Small intestine (tissue), 7 donors: ENCODE measurements around the gene BDP1. TPM values are rescaled to one million over a fixed set of nuclear protein-coding genes. Genes with fewer than 3 reads are reported as not detected.
A peak's percentile ranks its signal among the peaks of the same experiment; 100 is the strongest.
"Not testable (repeated sequence)": the region's sequence is repeated elsewhere in the genome, so short reads cannot be mapped to it uniquely, and the experiment has no call there.

Experiments used
- DNase-seq, 2 donors: peaks; one replicate each; pipeline versions ENCODE4 v3.0.0 to v3.0.0-alpha.2; 2013
- FAIRE-seq: peaks from 2 replicates; lab custom pipeline; 2012; peaks lifted over from hg19 to GRCh38; lab: Jason Lieb, UNC
- H3K27ac ChIP-seq, 3 donors: one replicate each; pipeline ENCODE4 v1.5.1; 2013; ENCODE audit warnings: low read length in 2 of 3, mild to moderate bottlenecking in 2 of 3, control low read depth in 1 of 3, inconsistent platforms in 1 of 3, low read depth in 1 of 3, moderate library complexity in 1 of 3
- H3K27me3 ChIP-seq, 3 donors: one replicate each; pipeline ENCODE4 v1.6.1; 2013; ENCODE audit warnings: low read length in 3 of 3, inconsistent platforms in 1 of 3; ENCODE audit not compliant: control insufficient read depth in 3 of 3, insufficient read depth in 3 of 3
- H3K36me3 ChIP-seq, 3 donors: one replicate each; pipeline ENCODE4 v1.6.1; 2013; ENCODE audit warnings: low read length in 3 of 3, inconsistent platforms in 1 of 3, low read depth in 1 of 3, mild to moderate bottlenecking in 1 of 3, moderate library complexity in 1 of 3; ENCODE audit not compliant: control insufficient read depth in 3 of 3, insufficient read depth in 2 of 3
- H3K4me1 ChIP-seq, 3 donors: one replicate each; pipeline ENCODE4 v1.6.1; 2013; ENCODE audit warnings: low read length in 2 of 3, inconsistent platforms in 1 of 3, low read depth in 1 of 3, mild to moderate bottlenecking in 1 of 3, moderate library complexity in 1 of 3; ENCODE audit not compliant: control insufficient read depth in 3 of 3, insufficient read depth in 2 of 3
- H3K4me3 ChIP-seq, 3 donors: one replicate each; pipeline ENCODE4 v1.5.1; 2013; ENCODE audit warnings: low read length in 3 of 3, control low read depth in 1 of 3, inconsistent platforms in 1 of 3, low read depth in 1 of 3, mild to moderate bottlenecking in 1 of 3, moderate library complexity in 1 of 3
- H3K9me3 ChIP-seq, 2 donors: one replicate each; pipeline ENCODE4 v1.6.1; 2013; ENCODE audit warnings: low read depth in 1 of 2, low read length in 1 of 2; ENCODE audit not compliant: control insufficient read depth in 2 of 2, insufficient read depth in 1 of 2
- WGBS, 3 donors: extraction: QIAGEN DNeasy Blood & Tissue Kit; methylation state at CpG; one replicate each; pipeline ENCODE4 v1.1.7; 2013; 5-methylcytosine and 5-hydroxymethylcytosine counted together
- polyA plus RNA-seq, 4 donors: library from polyadenylated mRNA; stranded (reverse) in 3 of 4; unstranded in 1 of 4; fragments of 200-250 nt in 3 of 4; fragments of 120-200 nt in 1 of 4; gene quantifications; one replicate each; pipeline versions ENCODE4 v1.2.1 to v1.2.3, GENCODE V29; 2013
- donor health status: healthy with polysubstance abuse.
- donor health status: control.
- donor health status: control.
- donor health status: Bipolar disorder and iron deficiency.
- donor health status: healthy.

The BDP1 gene
- polyA plus RNA-seq, 4 donors, result 5.7 to 22.8 (median 8.2) TPM

- H3K27me3 ChIP-seq, H3K4me3 ChIP-seq, H3K36me3 ChIP-seq, H3K4me1 ChIP-seq, H3K27ac ChIP-seq, H3K9me3 ChIP-seq, FAIRE-seq: not testable (repeated sequence)
- WGBS, 3 donors, result 2 to 4% (median 3%) methylated on average over 5 of the region's 6 CpGs
- peak; percentile 17 to 28 for DNase-seq
Observed at GRCh38 chr5:71447218-71447808, 8.1 kb upstream of the BDP1 start.

- Histone ChIP-seq H3K36me3 (no peaks in the 10 kb centered on the region), H3K27ac (no peak overlapping the region), H3K27me3 (peaks cover 0 to 7% (median 4%) of the 10 kb centered on the region in 3 donors), H3K4me3 (no peak overlapping the region), H3K9me3 (no peaks in the 10 kb centered on the region), H3K4me1 (peaks cover 0 to 5% (median 0%) of the 10 kb centered on the region in 3 donors)
- DNase-seq (no peak), FAIRE-seq (no peak)
- WGBS, 3 donors, result 29 to 50% (median 38%) methylated on average over 2 of the region's 2 CpGs
Observed at GRCh38 chr5:71452876-71453275, 2.6 kb upstream of the BDP1 start.

GRCh38 chr5:71454913-71455312 is 538 bp upstream of the BDP1 start:
- WGBS, 3 donors, result 65 to 74% (median 71%) methylated on average over 19 of the region's 19 CpGs
- Histone ChIP-seq H3K4me3 (peak overlapping the region in 1 of 3 donors; percentile 96), H3K27ac (peak overlapping the region in 1 of 3 donors; percentile 93), H3K9me3 (no peaks in the 10 kb centered on the region), H3K27me3 (peaks cover 0 to 7% (median 4%) of the 10 kb centered on the region in 3 donors), H3K4me1 (peaks cover 0 to 5% (median 0%) of the 10 kb centered on the region in 3 donors), H3K36me3 (peaks cover 4 to 8% (median 6%) of the 10 kb centered on the region in 3 donors)
- DNase-seq (no peak), FAIRE-seq (no peak)

- H3K27ac ChIP-seq, result peak overlapping the region; percentile 87 to 97 (median 93)
- no peaks in the 10 kb centered on the region for H3K27me3 ChIP-seq
- DNase-seq (no peak), FAIRE-seq (no peak)
- peaks cover 4 to 17% (median 10%) of the 10 kb centered on the region in 3 donors for H3K36me3 ChIP-seq
- H3K9me3 ChIP-seq, result no peaks in the 10 kb centered on the region
- H3K4me3 ChIP-seq, result peak overlapping the region; percentile 77 to 96 (median 90)
- H3K4me1 ChIP-seq, result peaks cover 0 to 5% (median 0%) of the 10 kb centered on the region in 3 donors
- 0 to 6% (median 1%) methylated on average over 4 of the region's 4 CpGs for WGBS, 3 donors
Observed at GRCh38 chr5:71456362-71456743, 902 bp downstream of the BDP1 start.

- Histone ChIP-seq H3K4me3 (no peak overlapping the region), H3K9me3 (no peaks in the 10 kb centered on the region), H3K36me3 (peaks cover 4 to 22% (median 10%) of the 10 kb centered on the region in 3 donors), H3K4me1 (peaks cover 0 to 5% (median 0%) of the 10 kb centered on the region in 3 donors), H3K27ac (no peak overlapping the region), H3K27me3 (no peaks in the 10 kb centered on the region)
- FAIRE-seq, result no peak
- no peak for DNase-seq
- 87 to 93% (median 89%) methylated on average over 8 of the region's 8 CpGs for whole genome bisulfite sequencing, 3 donors
Observed at GRCh38 chr5:71457106-71457505, 1.7 kb downstream of the BDP1 start.

- peaks cover 0 to 5% (median 0%) of the 10 kb centered on the region in 3 donors for H3K4me1 ChIP-seq
- no peak overlapping the region for H3K4me3 ChIP-seq
- WGBS, 3 donors, result 93 to 100% (median 100%) methylated on average over 1 of the region's 1 CpG
- peaks cover 11 to 52% (median 19%) of the 10 kb centered on the region in 3 donors for H3K36me3 ChIP-seq
- no peaks in the 10 kb centered on the region for H3K27me3 ChIP-seq
- H3K9me3 ChIP-seq, result no peaks in the 10 kb centered on the region
- no peak overlapping the region for H3K27ac ChIP-seq
- FAIRE-seq, result no peak
- no peak for DNase-seq
Observed at GRCh38 chr5:71460693-71461092, 5.2 kb downstream of the BDP1 start.

GRCh38 chr5:71461360-71461759 is 5.9 kb downstream of the BDP1 start:
- H3K27me3 ChIP-seq, result no peaks in the 10 kb centered on the region
- peaks cover 0 to 5% (median 0%) of the 10 kb centered on the region in 3 donors for H3K4me1 ChIP-seq
- DNase-seq (no peak), FAIRE-seq (no peak)
- no peak overlapping the region for H3K4me3 ChIP-seq
- WGBS, 3 donors, result 94 to 98% (median 96%) methylated on average over 3 of the region's 3 CpGs
- no peak overlapping the region for H3K27ac ChIP-seq
- peaks cover 11 to 52% (median 19%) of the 10 kb centered on the region in 3 donors for H3K36me3 ChIP-seq
- H3K9me3 ChIP-seq, result no peaks in the 10 kb centered on the region

- Histone ChIP-seq H3K4me1 (no peaks in the 10 kb centered on the region), H3K27ac (no peak overlapping the region), H3K4me3 (no peak overlapping the region), H3K27me3 (no peaks in the 10 kb centered on the region), H3K9me3 (no peaks in the 10 kb centered on the region), H3K36me3 (peaks cover 0 to 51% (median 4%) of the 10 kb centered on the region in 3 donors)
- 82 to 89% (median 86%) methylated on average over 9 of the region's 9 CpGs for WGBS, 3 donors
- FAIRE-seq (no peak), DNase-seq (no peak)
Observed at GRCh38 chr5:71471193-71471592, 15.7 kb downstream of the BDP1 start.
